ENCODE results near the gene NEU1. TPM values are rescaled to one million over a fixed set of nuclear protein-coding genes. Genes with fewer than 3 reads are reported as not detected.

NEU1 gene
- total and polyA plus RNA-seq, 8 donors = 11.3 to 60.7 (median 23.6) TPM

- TF ChIP-seq CTCF (IDR thresholded peaks at IDR 0.05) (no peak), POLR2AphosphoS5 (IDR thresholded peaks at IDR 0.05) (no peak), POLR2A (IDR thresholded peaks at IDR 0.05) (no peak)
- intact Hi-C loops (cut with DNase I; ENCODE audit: low total_unique reads) = no loop called here
- H3K27me3 ChIP-seq = no peaks in the 10 kb centered on the region
- peaks cover 85 to 100% (median 99%) of the 10 kb centered on the region in 4 donors for H3K36me3 ChIP-seq
- DNase-seq = no peak
- peaks cover 0 to 11% (median 8%) of the 10 kb centered on the region in 4 donors for H3K4me1 ChIP-seq
- H3K4me3 ChIP-seq = no peak overlapping the region
- 89 to 97% (median 94%) methylated on average over 19 to 22 of the region's 22 CpGs for WGBS, 5 donors
- no peak overlapping the region for H3K27ac ChIP-seq
- no peaks in the 10 kb centered on the region for H3K9me3 ChIP-seq
Observed at GRCh38 chr6:31884528-31885035, 22.0 kb upstream of the NEU1 start.

GRCh38 chr6:31883676-31884075 lies 21.1 kb upstream of the NEU1 start:
- H3K27me3 ChIP-seq = no peaks in the 10 kb centered on the region
- intact Hi-C loops (cut with DNase I; ENCODE audit: low total_unique reads) = no loop called here
- TF ChIP-seq EP300 (IDR thresholded peaks at IDR 0.05) = no peak
- no peak for TF ChIP-seq POLR2A (IDR thresholded peaks at IDR 0.05)
- no peak for TF ChIP-seq CTCF (IDR thresholded peaks at IDR 0.05)
- no peak for TF ChIP-seq POLR2AphosphoS5 (IDR thresholded peaks at IDR 0.05)
- no peaks in the 10 kb centered on the region for H3K9me3 ChIP-seq
- no peak overlapping the region for H3K27ac ChIP-seq
- H3K4me3 ChIP-seq = no peak overlapping the region
- H3K36me3 ChIP-seq = peaks cover 79 to 93% (median 92%) of the 10 kb centered on the region in 4 donors
- DNase-seq = no peak
- peaks cover 0 to 18% (median 10%) of the 10 kb centered on the region in 4 donors for H3K4me1 ChIP-seq
- 84 to 95% (median 93%) methylated on average over 11 to 12 of the region's 12 CpGs for WGBS, 5 donors

- 74 to 98% (median 86%) methylated on average over 5 to 6 of the region's 6 CpGs for WGBS, 5 donors
Observed at GRCh38 chr6:31882344-31882743, 19.7 kb upstream of the NEU1 start.

GRCh38 chr6:31881136-31881859 lies 18.7 kb upstream of the NEU1 start:
- peaks cover 55 to 69% (median 69%) of the 10 kb centered on the region in 4 donors for H3K36me3 ChIP-seq
- intact Hi-C loops (cut with DNase I; ENCODE audit: low total_unique reads) = no loop called here
- TF ChIP-seq POLR2AphosphoS5 (IDR thresholded peaks at IDR 0.05) (no peak), EP300 (IDR thresholded peaks at IDR 0.05) (no peak), POLR2A (IDR thresholded peaks at IDR 0.05) (no peak), CTCF (IDR thresholded peaks at IDR 0.05) (no peak)
- WGBS, 5 donors = 83 to 89% (median 86%) methylated on average over 9 of the region's 9 CpGs
- H3K9me3 ChIP-seq = no peaks in the 10 kb centered on the region
- H3K27me3 ChIP-seq = no peaks in the 10 kb centered on the region
- no peak overlapping the region for H3K4me3 ChIP-seq
- DNase-seq = no peak
- H3K4me1 ChIP-seq = peaks cover 7 to 24% (median 11%) of the 10 kb centered on the region in 4 donors
- H3K27ac ChIP-seq = no peak overlapping the region

More at GRCh38 chr6:31882344-31882743, 19.7 kb upstream of the NEU1 start:
- no peaks in the 10 kb centered on the region for H3K9me3 ChIP-seq
- no peak for TF ChIP-seq POLR2AphosphoS5 (IDR thresholded peaks at IDR 0.05)
- TF ChIP-seq POLR2A (IDR thresholded peaks at IDR 0.05) = no peak
- no peak for TF ChIP-seq EP300 (IDR thresholded peaks at IDR 0.05)
- no peak for TF ChIP-seq CTCF (IDR thresholded peaks at IDR 0.05)
- intact Hi-C loops (cut with DNase I; ENCODE audit: low total_unique reads) = no loop called here
- H3K27me3 ChIP-seq = no peaks in the 10 kb centered on the region
- peaks cover 65 to 79% (median 79%) of the 10 kb centered on the region in 4 donors for H3K36me3 ChIP-seq
- H3K4me3 ChIP-seq = no peak overlapping the region
- H3K27ac ChIP-seq = no peak overlapping the region
- H3K4me1 ChIP-seq = peaks cover 0 to 18% (median 10%) of the 10 kb centered on the region in 4 donors
- DNase-seq = no peak
